Measurements from ENCODE around the gene ACTR8.

Gene ACTR8

GRCh38 chr3:53863145-53863544, 18.8 kb downstream of the ACTR8 start:
- Histone ChIP-seq H2AFZ (ENCODE audit: low read length) (no peak overlapping the region), H3K9me2 (replicated peaks; ENCODE audit: low read depth, low read length) (no peaks in the 10 kb centered on the region), H3K27me3 (ENCODE audit: insufficient read depth, low read length, poor library complexity, severe bottlenecking) (no peaks in the 10 kb centered on the region), H3K79me2 (ENCODE audit: insufficient read depth, low read length) (no peaks in the 10 kb centered on the region), H4K20me1 (ENCODE audit: insufficient read depth, low read length, poor library complexity, severe bottlenecking) (no peaks in the 10 kb centered on the region), H3K4me2 (ENCODE audit: low read depth, low read length, poor library complexity, severe bottlenecking) (no peak overlapping the region), H3K9me3 (ENCODE audit: insufficient read depth, low read depth, low read length) (no peaks in the 10 kb centered on the region), H3K36me3 (ENCODE audit: insufficient read depth, low read length) (peaks cover 18% of the 10 kb centered on the region; the same call in 1 of the 2 replicates), H3K9ac (ENCODE audit: low read depth, low read length, poor library complexity, severe bottlenecking) (no peak overlapping the region), H3F3A (ENCODE audit: low read depth) (no peaks in the 10 kb centered on the region), H3K4me1 (ENCODE audit: insufficient read depth, low read length, poor library complexity, severe bottlenecking) (peaks cover 3% of the 10 kb centered on the region), H3K4me3 (ENCODE audit: low read length, poor library complexity, severe bottlenecking) (no peak overlapping the region)
- TF ChIP-seq CTCF (conservative IDR thresholded peaks at IDR 0.05; ENCODE audit: low read length) (no peak), EZH2phosphoT487 (IDR thresholded peaks at IDR 0.05; ENCODE audit: borderline replicate concordance) (no peak)

- H3K36me3 ChIP-seq (ENCODE audit: insufficient read depth, low read length): peaks cover 13% of the 10 kb centered on the region; the same call in 1 of the 2 replicates
These were observed 19.7 kb downstream of the ACTR8 start for GRCh38 chr3:53862241-53862640.

DNA sequence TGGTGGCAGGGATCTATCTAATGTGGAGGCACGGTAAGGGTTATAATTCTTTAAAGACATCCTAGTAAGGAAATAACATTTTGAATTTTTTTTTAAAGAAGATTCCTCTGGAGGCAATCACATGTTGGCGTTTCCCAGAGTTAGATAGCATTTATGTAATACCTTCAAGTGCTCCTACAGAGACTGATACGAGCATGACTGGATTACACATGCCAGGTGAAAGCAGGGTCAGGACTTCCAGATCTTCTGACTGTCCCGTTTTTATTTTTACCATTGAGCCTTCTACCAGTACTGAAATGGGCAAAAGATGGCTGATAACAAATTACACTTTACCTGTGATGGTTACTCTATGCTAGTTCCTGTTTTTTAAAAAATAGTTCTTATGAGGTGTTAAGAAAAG, 21.8 kb downstream of the ACTR8 start:
- H3K27me3 ChIP-seq (ENCODE audit: insufficient read depth, low read length, poor library complexity, severe bottlenecking): no peaks in the 10 kb centered on the region
- peaks cover 13% of the 10 kb centered on the region; the same call in 1 of the 2 replicates for H3K36me3 ChIP-seq (ENCODE audit: insufficient read depth, low read length)
- no peaks in the 10 kb centered on the region for H3K9me3 ChIP-seq (ENCODE audit: insufficient read depth, low read depth, low read length)
- H3K9me2 ChIP-seq (replicated peaks; ENCODE audit: low read depth, low read length): no peaks in the 10 kb centered on the region
- no peak overlapping the region for H3K4me2 ChIP-seq (ENCODE audit: low read depth, low read length, poor library complexity, severe bottlenecking)
- no peaks in the 10 kb centered on the region for H3K79me2 ChIP-seq (ENCODE audit: insufficient read depth, low read length)
- H3K9ac ChIP-seq (ENCODE audit: low read depth, low read length, poor library complexity, severe bottlenecking): no peak overlapping the region
- no peaks in the 10 kb centered on the region for H3F3A ChIP-seq (ENCODE audit: low read depth)
- no peak for TF ChIP-seq EZH2phosphoT487 (IDR thresholded peaks at IDR 0.05; ENCODE audit: borderline replicate concordance)
- H3K4me1 ChIP-seq (ENCODE audit: insufficient read depth, low read length, poor library complexity, severe bottlenecking): peaks cover 3% of the 10 kb centered on the region
- H2AFZ ChIP-seq (ENCODE audit: low read length): no peak overlapping the region
- H3K4me3 ChIP-seq (ENCODE audit: low read length, poor library complexity, severe bottlenecking): no peak overlapping the region
- H4K20me1 ChIP-seq (ENCODE audit: insufficient read depth, low read length, poor library complexity, severe bottlenecking): no peaks in the 10 kb centered on the region

More at GRCh38 chr3:53862241-53862640, 19.7 kb downstream of the ACTR8 start:
- H3K9me3 ChIP-seq (ENCODE audit: insufficient read depth, low read depth, low read length): no peaks in the 10 kb centered on the region
- H3K9ac ChIP-seq (ENCODE audit: low read depth, low read length, poor library complexity, severe bottlenecking): no peak overlapping the region
- no peak overlapping the region for H2AFZ ChIP-seq (ENCODE audit: low read length)
- no peaks in the 10 kb centered on the region for H3K79me2 ChIP-seq (ENCODE audit: insufficient read depth, low read length)
- H3K27me3 ChIP-seq (ENCODE audit: insufficient read depth, low read length, poor library complexity, severe bottlenecking): no peaks in the 10 kb centered on the region
- H3K4me1 ChIP-seq (ENCODE audit: insufficient read depth, low read length, poor library complexity, severe bottlenecking): peaks cover 3% of the 10 kb centered on the region
- H3K4me2 ChIP-seq (ENCODE audit: low read depth, low read length, poor library complexity, severe bottlenecking): no peak overlapping the region
- no peaks in the 10 kb centered on the region for H3F3A ChIP-seq (ENCODE audit: low read depth)
- no peaks in the 10 kb centered on the region for H3K9me2 ChIP-seq (replicated peaks; ENCODE audit: low read depth, low read length)
- no peaks in the 10 kb centered on the region for H4K20me1 ChIP-seq (ENCODE audit: insufficient read depth, low read length, poor library complexity, severe bottlenecking)
- no peak overlapping the region for H3K4me3 ChIP-seq (ENCODE audit: low read length, poor library complexity, severe bottlenecking)
- TF ChIP-seq CTCF (conservative IDR thresholded peaks at IDR 0.05; ENCODE audit: low read length): no peak

DNA sequence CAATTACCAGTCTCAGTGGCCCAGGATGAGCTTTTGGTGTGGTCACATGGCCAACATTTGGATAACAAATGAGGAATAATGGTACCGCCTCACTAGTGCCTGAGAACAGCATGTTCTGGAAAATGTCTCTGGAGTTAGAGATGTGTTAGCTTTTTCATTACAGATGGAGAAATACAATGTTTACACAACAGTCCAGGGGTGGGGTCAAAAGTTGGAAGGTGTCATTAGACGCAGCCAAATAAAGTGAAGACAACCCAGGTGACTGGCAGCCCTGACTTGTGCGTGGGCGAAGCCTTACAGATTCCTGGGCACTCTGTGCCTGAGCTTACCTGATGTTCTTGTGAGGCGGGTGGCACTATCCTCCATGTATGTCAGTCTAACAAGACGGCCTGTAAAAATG, 22.8 kb downstream of the ACTR8 start:
- Histone ChIP-seq H3K9me2 (replicated peaks; ENCODE audit: low read depth, low read length) (no peaks in the 10 kb centered on the region), H2AFZ (ENCODE audit: low read length) (no peak overlapping the region), H3K9me3 (ENCODE audit: insufficient read depth, low read depth, low read length) (no peaks in the 10 kb centered on the region), H3K9ac (ENCODE audit: low read depth, low read length, poor library complexity, severe bottlenecking) (no peak overlapping the region), H3K27me3 (ENCODE audit: insufficient read depth, low read length, poor library complexity, severe bottlenecking) (no peaks in the 10 kb centered on the region), H3K4me2 (ENCODE audit: low read depth, low read length, poor library complexity, severe bottlenecking) (no peak overlapping the region), H3K4me1 (ENCODE audit: insufficient read depth, low read length, poor library complexity, severe bottlenecking) (no peaks in the 10 kb centered on the region), H3K4me3 (ENCODE audit: low read length, poor library complexity, severe bottlenecking) (no peak overlapping the region), H3K79me2 (ENCODE audit: insufficient read depth, low read length) (no peaks in the 10 kb centered on the region), H4K20me1 (ENCODE audit: insufficient read depth, low read length, poor library complexity, severe bottlenecking) (no peaks in the 10 kb centered on the region), H3K36me3 (ENCODE audit: insufficient read depth, low read length) (peaks cover 8% of the 10 kb centered on the region; the same call in 1 of the 2 replicates), H3F3A (ENCODE audit: low read depth) (no peaks in the 10 kb centered on the region)
- TF ChIP-seq CTCF (conservative IDR thresholded peaks at IDR 0.05; ENCODE audit: low read length) (no peak), EZH2phosphoT487 (IDR thresholded peaks at IDR 0.05; ENCODE audit: borderline replicate concordance) (no peak)
